Natural killer cell (primary cell): ENCODE data around the gene CTNNA3. TPM values are rescaled to one million over a fixed set of nuclear protein-coding genes. Genes with fewer than 3 reads are reported as not detected.

Experiments
- ATAC-seq, 3 donors: fragments of 150-1000 bp in 2 of 3; fragments of 200-7000 bp in 1 of 3; cut with Tn5 transposase; 1 replicate in 1 of 3; 2 replicates in 2 of 3; pipeline ENCODE4 v1.10.0; 2021; ENCODE audit warnings: mild to moderate bottlenecking in 2 of 3, moderate library complexity in 2 of 3
- DNase-seq, 2 donors: peaks; one replicate each; pipeline versions ENCODE4 v3.0.0 to v3.0.0-alpha.2; 2013 to 2021; ENCODE audit warnings: mixed read lengths in 1 of 2
- H3K27ac ChIP-seq: one replicate; pipeline ENCODE4 v1.5.1; 2013; ENCODE audit warnings: mild to moderate bottlenecking, low read length
- H3K27me3 ChIP-seq: one replicate; pipeline ENCODE4 v1.6.1; 2013; ENCODE audit warnings: low read length; ENCODE audit not compliant: control insufficient read depth, insufficient read depth
- H3K36me3 ChIP-seq: one replicate; pipeline ENCODE4 v1.6.1; 2013; ENCODE audit warnings: low read length; ENCODE audit not compliant: control insufficient read depth, insufficient read depth
- H3K4me1 ChIP-seq: one replicate; pipeline ENCODE4 v1.6.1; 2013; ENCODE audit warnings: low read length; ENCODE audit not compliant: control insufficient read depth, insufficient read depth
- H3K4me3 ChIP-seq: one replicate; pipeline ENCODE4 v1.5.1; 2013; ENCODE audit warnings: low read length
- H3K9me3 ChIP-seq: one replicate; pipeline ENCODE4 v1.6.1; 2013; ENCODE audit warnings: low read length; ENCODE audit not compliant: control insufficient read depth, insufficient read depth
- H3K27ac Mint-ChIP-seq, 2 donors: one replicate each; pipeline ENCODE4 v1.8.0; 2022; ENCODE audit warnings: mild to moderate bottlenecking in 2 of 2, mixed read lengths in 2 of 2, moderate library complexity in 1 of 2
- H3K27me3 Mint-ChIP-seq, 2 donors: one replicate each; pipeline ENCODE4 v1.8.0; 2022; ENCODE audit warnings: low read depth in 2 of 2, mixed read lengths in 2 of 2
- H3K36me3 Mint-ChIP-seq: one replicate; pipeline ENCODE4 v1.8.0; 2022; ENCODE audit warnings: mixed read lengths
- H3K4me1 Mint-ChIP-seq, 2 donors: one replicate each; pipeline ENCODE4 v1.8.0; 2022; ENCODE audit warnings: mixed read lengths in 2 of 2
- H3K4me3 Mint-ChIP-seq: one replicate; pipeline ENCODE4 v1.8.0; 2022; ENCODE audit warnings: mild to moderate bottlenecking, moderate library complexity, mixed read lengths
- H3K9me3 Mint-ChIP-seq, 2 donors: one replicate each; pipeline ENCODE4 v1.8.0; 2022; ENCODE audit warnings: mixed read lengths in 2 of 2
- CTCF ChIP-seq: fragments of 200-600 bp; IDR thresholded peaks from one replicate; pipeline ENCODE4 v1.8.0; 2022; ENCODE audit warnings: antibody characterized with exemption
- WGBS: methylation state at CpG from one replicate; pipeline ENCODE4 v1.1.7; 2013; ENCODE audit warnings: missing lambda C conversion rate; ENCODE audit not compliant: insufficient coverage; 5-methylcytosine and 5-hydroxymethylcytosine counted together
- intact Hi-C: fragments of 100-400 bp; cut with micrococcal nuclease; formaldehyde crosslinking; loops from one replicate; pipeline ENCODE4 v1.14.2; 2022
- total RNA-seq, 4 donors: library from RNA; stranded (reverse); fragments of 120-200 nt in 1 of 4; gene quantifications; one replicate each; pipeline versions ENCODE4 v1.2.3 to v1.2.4, GENCODE V29; 2013 to 2022

Gene CTNNA3
- total RNA-seq, 3 donors from 2014 or later (not counting 1 experiment from before 2014, with no cell fraction given) = not detected

- Mint-ChIP-seq H3K9me3 (peaks cover 13 to 22% of the 10 kb centered on the region in 2 donors), H3K27ac (no peak overlapping the region), H3K4me3 (no peak overlapping the region), H3K36me3 (peaks cover 19% of the 10 kb centered on the region), H3K27me3 (no peaks in the 10 kb centered on the region), H3K4me1 (no peaks in the 10 kb centered on the region)
- DNase-seq = no peak
- WGBS = 79% methylated on average over 1 of the region's 1 CpG
- no peak for ATAC-seq
- H3K27ac ChIP-seq = no peak overlapping the region
- peaks cover 3% of the 10 kb centered on the region for H3K9me3 ChIP-seq
- intact Hi-C loops = no loop called here
- H3K4me3 ChIP-seq = no peak overlapping the region
- no peaks in the 10 kb centered on the region for H3K36me3 ChIP-seq
- TF ChIP-seq CTCF = no peak
- no peaks in the 10 kb centered on the region for H3K27me3 ChIP-seq
- no peaks in the 10 kb centered on the region for H3K4me1 ChIP-seq
Measured at GRCh38 chr10:66257801-66258200, 1438.2 kb downstream of the CTNNA3 start.

GRCh38 chr10:66252986-66253385 lies 1443.0 kb downstream of the CTNNA3 start:
- H3K27ac Mint-ChIP-seq = no peak overlapping the region
- no peaks in the 10 kb centered on the region for H3K27me3 ChIP-seq
- intact Hi-C loops = no loop called here
- TF ChIP-seq CTCF = no peak
- H3K4me3 Mint-ChIP-seq = no peak overlapping the region
- H3K36me3 Mint-ChIP-seq = peaks cover 10% of the 10 kb centered on the region
- DNase-seq (no peak), ATAC-seq (no peak)
- no peaks in the 10 kb centered on the region for H3K27me3 Mint-ChIP-seq
- peaks cover 3% of the 10 kb centered on the region for H3K9me3 ChIP-seq
- H3K4me1 Mint-ChIP-seq = no peaks in the 10 kb centered on the region
- H3K36me3 ChIP-seq = no peaks in the 10 kb centered on the region
- no peaks in the 10 kb centered on the region for H3K4me1 ChIP-seq
- H3K27ac ChIP-seq = no peak overlapping the region
- no peak overlapping the region for H3K4me3 ChIP-seq
- H3K9me3 Mint-ChIP-seq = peaks cover 13 to 16% of the 10 kb centered on the region in 2 donors

GRCh38 chr10:66246177-66246576 lies 1449.8 kb downstream of the CTNNA3 start:
- Histone ChIP-seq H3K27me3 (no peaks in the 10 kb centered on the region), H3K36me3 (no peaks in the 10 kb centered on the region), H3K4me1 (no peaks in the 10 kb centered on the region), H3K4me3 (no peak overlapping the region), H3K9me3 (peaks cover 14% of the 10 kb centered on the region), H3K27ac (no peak overlapping the region)
- 100% methylated on average over 1 of the region's 1 CpG for WGBS
- DNase-seq = no peak
- intact Hi-C loops = no loop called here
- peaks cover 8 to 14% of the 10 kb centered on the region in 2 donors for H3K9me3 Mint-ChIP-seq
- no peaks in the 10 kb centered on the region for H3K4me1 Mint-ChIP-seq
- H3K27ac Mint-ChIP-seq = no peak overlapping the region
- ATAC-seq = no peak
- no peaks in the 10 kb centered on the region for H3K36me3 Mint-ChIP-seq
- H3K4me3 Mint-ChIP-seq = no peak overlapping the region
- TF ChIP-seq CTCF = no peak
- no peaks in the 10 kb centered on the region for H3K27me3 Mint-ChIP-seq

- Mint-ChIP-seq H3K27ac (no peak overlapping the region), H3K9me3 (peaks cover 5 to 13% of the 10 kb centered on the region in 2 donors), H3K27me3 (no peaks in the 10 kb centered on the region), H3K4me3 (no peak overlapping the region), H3K36me3 (no peaks in the 10 kb centered on the region), H3K4me1 (no peaks in the 10 kb centered on the region)
- H3K4me3 ChIP-seq = no peak overlapping the region
- intact Hi-C loops = no loop called here
- 73% methylated on average over 4 of the region's 4 CpGs for WGBS
- H3K4me1 ChIP-seq = no peaks in the 10 kb centered on the region
- ATAC-seq (no peak), DNase-seq (no peak)
- no peaks in the 10 kb centered on the region for H3K27me3 ChIP-seq
- peaks cover 14% of the 10 kb centered on the region for H3K9me3 ChIP-seq
- TF ChIP-seq CTCF = no peak
- no peaks in the 10 kb centered on the region for H3K36me3 ChIP-seq
- H3K27ac ChIP-seq = no peak overlapping the region
Measured at GRCh38 chr10:66244953-66245352, 1451.0 kb downstream of the CTNNA3 start.
